Ishikawa (cell line): ENCODE measurements around the gene SLC24A1.

Source experiments
- CEBPB ChIP-seq: IDR thresholded peaks from 2 replicates; pipeline ENCODE4 v1.6.1; 2012
- CREB1 ChIP-seq: IDR thresholded peaks from 2 replicates; pipeline ENCODE4 v1.6.1; 2012; ENCODE audit warnings: low read depth
- EGR1 ChIP-seq: IDR thresholded peaks from 2 replicates; pipeline ENCODE4 v1.6.1; 2012
- EP300 ChIP-seq: IDR thresholded peaks from 2 replicates; pipeline ENCODE4 v1.6.1; 2012; ENCODE audit warnings: borderline replicate concordance
- FOXM1 ChIP-seq: IDR thresholded peaks from 2 replicates; pipeline ENCODE4 v1.6.1; 2012; ENCODE audit warnings: low read depth, borderline replicate concordance
- NFIC ChIP-seq: IDR thresholded peaks from 2 replicates; pipeline ENCODE4 v1.6.1; 2012
- RAD21 ChIP-seq: IDR thresholded peaks from 2 replicates; pipeline ENCODE4 v1.6.1; 2012; ENCODE audit warnings: low read depth
- TAF1 ChIP-seq: IDR thresholded peaks from 2 replicates; pipeline ENCODE4 v1.6.1; 2012; ENCODE audit warnings: low read depth, mild to moderate bottlenecking
- TCF12 ChIP-seq: IDR thresholded peaks from 2 replicates; pipeline ENCODE4 v1.6.1; 2012; ENCODE audit warnings: low read depth
- TEAD4 ChIP-seq: IDR thresholded peaks from 2 replicates; pipeline ENCODE4 v1.6.1; 2012
- YY1 ChIP-seq: IDR thresholded peaks from 2 replicates; pipeline ENCODE4 v1.6.1; 2012; ENCODE audit warnings: low read depth
- ZBTB7A ChIP-seq: IDR thresholded peaks from 2 replicates; pipeline ENCODE4 v1.6.1; 2012; ENCODE audit warnings: low read depth
- TF ChIP-seq, protein P1 (sequence below): IDR thresholded peaks from 2 replicates; pipeline ENCODE4 v1.6.1; 2012; ENCODE audit warnings: low read depth, mild to moderate bottlenecking
- TF ChIP-seq, protein P2 (sequence below): IDR thresholded peaks from 2 replicates; pipeline ENCODE4 v1.6.1; 2012
- TF ChIP-seq, protein P3 (sequence below): IDR thresholded peaks from 2 replicates; pipeline ENCODE4 v1.6.1; 2012

The SLC24A1 gene

DNA sequence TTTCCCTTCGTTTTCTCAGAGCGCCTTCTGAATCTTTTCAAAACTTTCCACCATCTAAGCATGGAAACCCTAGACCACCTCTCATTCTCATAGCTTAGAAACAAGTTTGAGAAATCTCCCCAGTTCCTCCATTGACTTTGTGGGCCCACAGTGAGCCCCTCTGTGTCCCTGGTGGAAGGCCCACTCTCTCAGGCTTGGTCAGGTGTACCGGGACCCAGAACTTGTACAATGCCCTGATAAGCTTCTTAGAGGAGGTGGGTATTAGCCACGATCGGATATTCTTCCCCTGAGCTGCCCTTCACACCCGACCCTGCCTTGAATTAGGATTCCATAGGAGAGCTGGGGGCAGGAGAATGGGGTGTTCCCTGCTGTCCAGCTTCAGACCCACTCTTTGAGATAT is at the start of gene SLC24A1:
Gene SLC24A1 (plus strand): TSS at position 301 of the 400 bp plus-strand sequence. CDS start 2,143 bp downstream, outside the sequence.
- TF ChIP-seq, protein P1, sequence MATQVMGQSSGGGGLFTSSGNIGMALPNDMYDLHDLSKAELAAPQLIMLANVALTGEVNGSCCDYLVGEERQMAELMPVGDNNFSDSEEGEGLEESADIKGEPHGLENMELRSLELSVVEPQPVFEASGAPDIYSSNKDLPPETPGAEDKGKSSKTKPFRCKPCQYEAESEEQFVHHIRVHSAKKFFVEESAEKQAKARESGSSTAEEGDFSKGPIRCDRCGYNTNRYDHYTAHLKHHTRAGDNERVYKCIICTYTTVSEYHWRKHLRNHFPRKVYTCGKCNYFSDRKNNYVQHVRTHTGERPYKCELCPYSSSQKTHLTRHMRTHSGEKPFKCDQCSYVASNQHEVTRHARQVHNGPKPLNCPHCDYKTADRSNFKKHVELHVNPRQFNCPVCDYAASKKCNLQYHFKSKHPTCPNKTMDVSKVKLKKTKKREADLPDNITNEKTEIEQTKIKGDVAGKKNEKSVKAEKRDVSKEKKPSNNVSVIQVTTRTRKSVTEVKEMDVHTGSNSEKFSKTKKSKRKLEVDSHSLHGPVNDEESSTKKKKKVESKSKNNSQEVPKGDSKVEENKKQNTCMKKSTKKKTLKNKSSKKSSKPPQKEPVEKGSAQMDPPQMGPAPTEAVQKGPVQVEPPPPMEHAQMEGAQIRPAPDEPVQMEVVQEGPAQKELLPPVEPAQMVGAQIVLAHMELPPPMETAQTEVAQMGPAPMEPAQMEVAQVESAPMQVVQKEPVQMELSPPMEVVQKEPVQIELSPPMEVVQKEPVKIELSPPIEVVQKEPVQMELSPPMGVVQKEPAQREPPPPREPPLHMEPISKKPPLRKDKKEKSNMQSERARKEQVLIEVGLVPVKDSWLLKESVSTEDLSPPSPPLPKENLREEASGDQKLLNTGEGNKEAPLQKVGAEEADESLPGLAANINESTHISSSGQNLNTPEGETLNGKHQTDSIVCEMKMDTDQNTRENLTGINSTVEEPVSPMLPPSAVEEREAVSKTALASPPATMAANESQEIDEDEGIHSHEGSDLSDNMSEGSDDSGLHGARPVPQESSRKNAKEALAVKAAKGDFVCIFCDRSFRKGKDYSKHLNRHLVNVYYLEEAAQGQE, result no peak
- TF ChIP-seq, protein P2, sequence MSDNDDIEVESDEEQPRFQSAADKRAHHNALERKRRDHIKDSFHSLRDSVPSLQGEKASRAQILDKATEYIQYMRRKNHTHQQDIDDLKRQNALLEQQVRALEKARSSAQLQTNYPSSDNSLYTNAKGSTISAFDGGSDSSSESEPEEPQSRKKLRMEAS, result no peak
- TF ChIP-seq YY1, result no peak
- no peak for TF ChIP-seq RAD21
- TF ChIP-seq, protein P3, sequence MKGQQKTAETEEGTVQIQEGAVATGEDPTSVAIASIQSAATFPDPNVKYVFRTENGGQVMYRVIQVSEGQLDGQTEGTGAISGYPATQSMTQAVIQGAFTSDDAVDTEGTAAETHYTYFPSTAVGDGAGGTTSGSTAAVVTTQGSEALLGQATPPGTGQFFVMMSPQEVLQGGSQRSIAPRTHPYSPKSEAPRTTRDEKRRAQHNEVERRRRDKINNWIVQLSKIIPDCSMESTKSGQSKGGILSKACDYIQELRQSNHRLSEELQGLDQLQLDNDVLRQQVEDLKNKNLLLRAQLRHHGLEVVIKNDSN, result no peak

GRCh38 chr15:65571971-65572370 is 49.8 kb upstream of the SLC24A1 start:
- TF ChIP-seq YY1 (no peak), TAF1 (no peak)

DNA sequence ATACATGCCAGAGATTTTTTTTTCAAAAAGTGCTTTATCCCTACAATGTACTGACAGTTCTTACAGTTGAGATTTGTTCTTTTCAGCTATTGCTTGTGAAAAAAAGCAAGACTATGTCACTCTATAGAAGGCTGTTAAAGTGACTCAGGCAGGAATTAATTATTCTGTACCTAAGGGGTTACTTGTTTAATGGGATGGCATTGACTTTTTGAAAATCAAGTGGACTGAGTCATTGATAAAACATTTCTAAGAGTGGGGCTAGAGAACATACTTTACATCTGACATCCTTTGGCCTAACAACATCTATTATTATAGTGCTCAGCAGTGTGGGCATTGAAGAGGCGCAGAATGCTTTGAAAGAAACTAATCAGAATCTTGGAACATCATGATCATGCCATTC is 45.1 kb upstream of the SLC24A1 start:
- TF ChIP-seq, protein P2, result no peak
- TF ChIP-seq NFIC (no peak), ZBTB7A (no peak), TEAD4 (no peak), YY1 (no peak), CEBPB (no peak), FOXM1 (no peak), CREB1 (no peak), TCF12 (no peak), EP300 (no peak), RAD21 (no peak), TAF1 (no peak), EGR1 (no peak)
- TF ChIP-seq, protein P3, result no peak
- TF ChIP-seq, protein P1, result no peak

DNA sequence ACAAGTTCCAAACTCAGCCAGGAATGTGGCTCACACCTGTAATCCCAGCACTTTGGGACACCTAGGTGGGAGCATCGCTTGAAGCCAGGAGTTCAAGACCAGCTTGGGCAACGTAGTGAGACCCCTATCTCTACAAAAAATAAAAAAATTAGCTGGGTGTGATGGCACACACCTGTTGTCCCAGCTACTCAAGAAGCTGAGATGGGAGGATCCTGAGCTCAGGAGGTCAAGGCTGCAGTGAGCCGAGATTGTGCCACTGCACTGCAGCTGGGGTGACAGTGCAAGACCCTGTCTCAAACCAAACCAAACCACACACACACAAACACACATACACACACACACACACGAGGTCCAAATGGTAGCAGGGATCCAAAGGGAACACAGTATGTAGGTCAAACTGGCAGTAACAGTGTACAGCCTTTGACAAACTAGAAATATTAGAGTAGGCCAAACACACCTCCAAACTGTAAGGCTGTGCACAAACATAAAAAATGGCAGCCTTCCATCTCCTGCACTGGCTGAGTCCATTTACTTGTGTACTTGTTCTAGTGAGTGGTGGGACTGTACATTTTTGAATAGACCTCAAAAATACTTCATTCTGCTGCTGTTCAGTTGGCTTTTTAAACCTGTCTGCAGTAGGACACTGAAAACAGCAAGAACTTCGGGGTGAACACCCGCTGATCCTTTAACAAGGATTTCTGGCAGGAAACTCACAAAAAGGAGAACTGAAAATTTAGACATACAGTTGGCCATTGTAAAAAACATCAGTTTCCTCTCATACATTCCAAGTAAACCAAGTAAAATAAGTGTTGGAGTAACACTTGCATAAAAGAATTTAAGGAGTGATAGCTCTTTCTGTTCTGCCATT is 44.4 kb upstream of the SLC24A1 start:
- TF ChIP-seq, protein P3, result no peak
- TF ChIP-seq NFIC, result no peak
- no peak for TF ChIP-seq RAD21
- TF ChIP-seq, protein P2, result no peak
- no peak for TF ChIP-seq FOXM1
- no peak for TF ChIP-seq CREB1
- no peak for TF ChIP-seq TAF1
- TF ChIP-seq EP300, result no peak
- TF ChIP-seq TEAD4, result no peak
- no peak for TF ChIP-seq CEBPB
- no peak for TF ChIP-seq ZBTB7A

GRCh38 chr15:65578904-65579728 is 42.6 kb upstream of the SLC24A1 start:
- TF ChIP-seq CREB1 (no peak), NFIC (no peak), ZBTB7A (no peak), EGR1 (no peak)

- no peak for TF ChIP-seq TEAD4
- TF ChIP-seq CREB1, result no peak
- TF ChIP-seq, protein P3, result no peak
- TF ChIP-seq, protein P1, result no peak
- no peak for TF ChIP-seq CEBPB
- TF ChIP-seq ZBTB7A, result no peak
- no peak for TF ChIP-seq NFIC
- TF ChIP-seq RAD21, result no peak
- TF ChIP-seq EGR1, result no peak
- no peak for TF ChIP-seq EP300
- TF ChIP-seq TCF12, result no peak
- TF ChIP-seq YY1, result no peak
- TF ChIP-seq, protein P2, result no peak
- no peak for TF ChIP-seq TAF1
- no peak for TF ChIP-seq FOXM1
These were observed 42.0 kb upstream of the SLC24A1 start for GRCh38 chr15:65579762-65580161.
